K562 (cell line): Measurements from ENCODE around the gene EFCAB12. TPM values are rescaled to one million over a fixed set of nuclear protein-coding genes. Genes with fewer than 3 reads are reported as not detected.

Experiments
- ARNT ChIP-seq, 2 experiments: fragments of 450-650 bp; IDR thresholded peaks; 2 replicates each; pipeline ENCODE4 v1.6.1; 2016; ENCODE audit warnings: mild to moderate bottlenecking in 1 of 2
- ATF1 ChIP-seq, 2 experiments: fragments of 450-650 bp in 1 of 2; IDR thresholded peaks; 2 replicates each; pipeline ENCODE4 v1.6.1; 2016; ENCODE audit warnings: missing compliant biosample characterization in 1 of 2, missing genetic modification characterization in 1 of 2
- CBFA2T2 ChIP-seq: fragments of 450-650 bp; conservative IDR thresholded peaks from 2 replicates; pipeline ENCODE4 v1.6.1; 2017; ENCODE audit warnings: mild to moderate bottlenecking
- CBFA2T3 ChIP-seq: fragments of 450-650 bp; IDR thresholded peaks from 2 replicates; pipeline ENCODE4 v1.6.1; 2017
- CBX5 ChIP-seq: IDR thresholded peaks from 2 replicates; pipeline ENCODE4 v1.6.1; 2014; ENCODE audit warnings: low read depth, borderline replicate concordance
- FIP1L1 ChIP-seq: fragments of 200-400 bp; formaldehyde crosslinking; IDR thresholded peaks from 2 replicates; pipeline ENCODE4 v1.6.1; 2018; ENCODE audit warnings: mild to moderate bottlenecking, low read depth, low read length; ENCODE audit not compliant: poor library complexity, severe bottlenecking
- LARP7 ChIP-seq: fragments of 450-650 bp; IDR thresholded peaks from 2 replicates; pipeline ENCODE4 v1.6.1; 2016
- MAZ ChIP-seq, 2 experiments: fragments of 450-650 bp in 1 of 2; sonication (generic) in 1 of 2; formaldehyde crosslinking; IDR thresholded peaks in 1 of 2; conservative IDR thresholded peaks in 1 of 2; 2 replicates each; pipeline versions ENCODE4 v1.4.0 to v1.5.0; 2020; ENCODE audit warnings: mild to moderate bottlenecking in 1 of 2, missing genetic modification reagents in 1 of 2
- MED1 ChIP-seq: sonication (generic); formaldehyde crosslinking; IDR thresholded peaks from 2 replicates; pipeline ENCODE4 v1.8.1; 2023; ENCODE audit warnings: missing genetic modification reagents, borderline replicate concordance
- NCOR1 ChIP-seq: fragments of 450-650 bp; IDR thresholded peaks from 2 replicates; pipeline ENCODE4 v1.6.1; 2016; ENCODE audit warnings: mild to moderate bottlenecking, moderate library complexity
- NFIC ChIP-seq: fragments of 450-650 bp; IDR thresholded peaks from 2 replicates; pipeline ENCODE4 v1.6.1; 2017; ENCODE audit warnings: mild to moderate bottlenecking, inconsistent platforms
- SAP30 ChIP-seq: fragments of 200-600 bp; sonication (generic); IDR thresholded peaks from 2 replicates; pipeline ENCODE4 v1.6.1; 2012; ENCODE audit warnings: borderline replicate concordance, low read depth, mild to moderate bottlenecking, moderate library complexity, low read length, control low read depth, inconsistent platforms; ENCODE audit not compliant: insufficient read depth, poor library complexity, severe bottlenecking
- ZFX ChIP-seq: sonication (generic); formaldehyde crosslinking; IDR thresholded peaks from 2 replicates; pipeline ENCODE4 v1.8.0; 2022; ENCODE audit warnings: mild to moderate bottlenecking, missing genetic modification reagents, moderate library complexity
- ZNF133 ChIP-seq: fragments of 250-450 bp; sonication (Bioruptor Pico); IDR thresholded peaks from 2 replicates; pipeline ENCODE4 v1.4.0; 2020; ENCODE audit warnings: mild to moderate bottlenecking
- polyA plus RNA-seq, 8 experiments: library from polyadenylated mRNA; depleted of rRNA in 4 of 8; stranded (reverse) in 5 of 8; unstranded in 3 of 8; fragments of >200 nt; fragmentation: Nextera tagmentation in 2 of 8; fragmentation: Illumina TruSeq in 1 of 8; extraction: Ambion mirVana in 2 of 8; extraction: Trizol in 1 of 8; gene quantifications; 2 replicates each; pipeline versions ENCODE4 v1.2.1 to v1.2.3, GENCODE V29; 2011 to 2014; ENCODE audit warnings: inconsistent platforms in 1 of 8, missing spikeins in 1 of 8
- total RNA-seq, 7 experiments: library from RNA; depleted of rRNA in 6 of 7; stranded (reverse); fragments of >200 nt in 6 of 7; fragmentation: Illumina TruSeq in 2 of 7; extraction: Trizol in 2 of 7; gene quantifications; 2 replicates each; pipeline versions ENCODE4 v1.2.1 to v1.2.3, GENCODE V29; 2011 to 2021; ENCODE audit warnings: low replicate concordance in 1 of 7
- TF ChIP-seq, protein P1 (sequence below): sonication (generic); formaldehyde crosslinking; IDR thresholded peaks from 2 replicates; pipeline ENCODE4 v1.8.0; 2023; ENCODE audit warnings: mild to moderate bottlenecking, missing genetic modification reagents

EFCAB12 gene
- total and polyA plus RNA-seq, 9 of the 15 experiments (the other 6 are each of a cell fraction or from before 2014, with no cell fraction given) = 0.08 to 0.95 (median 0.56) TPM; not detected in 1

DNA sequence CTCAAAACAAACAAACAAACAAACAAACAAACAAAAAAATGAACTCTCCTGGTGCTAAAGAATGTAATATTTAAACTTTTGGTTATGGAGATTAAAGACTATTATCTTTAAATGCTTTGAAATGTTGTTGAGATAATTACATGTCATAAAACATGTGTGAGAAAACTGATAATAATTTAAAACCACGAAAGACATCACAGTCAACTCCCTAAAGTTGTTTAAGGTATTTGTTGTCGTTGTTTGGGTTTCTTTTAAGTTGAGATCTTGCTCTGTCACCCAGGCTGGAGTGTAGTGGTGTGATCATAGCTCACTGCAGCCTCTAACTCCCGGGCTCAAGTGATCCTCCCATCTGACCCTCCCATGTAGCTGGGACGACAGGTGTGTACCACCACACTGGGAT lies 12.0 kb downstream of the EFCAB12 start (continued):
- no peak for TF ChIP-seq FIP1L1
- no peak for TF ChIP-seq MAZ (CRISPR knock-in tag; conservative IDR thresholded peaks at IDR 0.05 in 1 of 2, IDR thresholded peaks at IDR 0.05 in 1 of 2)
- TF ChIP-seq MED1 (CRISPR knock-in tag) = no peak
- peak; percentile 15; the same call in 1 of the 2 replicates for TF ChIP-seq CBFA2T2
- peak; percentile 55 for TF ChIP-seq CBFA2T3
- no peak for TF ChIP-seq ZNF133 (CRISPR knock-in tag)
- no peak for TF ChIP-seq ARNT (IDR thresholded peaks at IDR 0.05)
- no peak for TF ChIP-seq SAP30
- 0 out of 2 replicates have a peak, but pooled peaks have one; percentile 12 for TF ChIP-seq NCOR1
- no peak for TF ChIP-seq NFIC
- TF ChIP-seq CBX5 = no peak
- 0 out of 2 replicates have a peak, but pooled peaks have one; percentile 12 for TF ChIP-seq ZFX (CRISPR knock-in tag)
- no peak for TF ChIP-seq ATF1 (CRISPR knock-in tag; IDR thresholded peaks at IDR 0.05)
- no peak for TF ChIP-seq ATF1 (tag; IDR thresholded peaks at IDR 0.05)
- TF ChIP-seq, protein P1, sequence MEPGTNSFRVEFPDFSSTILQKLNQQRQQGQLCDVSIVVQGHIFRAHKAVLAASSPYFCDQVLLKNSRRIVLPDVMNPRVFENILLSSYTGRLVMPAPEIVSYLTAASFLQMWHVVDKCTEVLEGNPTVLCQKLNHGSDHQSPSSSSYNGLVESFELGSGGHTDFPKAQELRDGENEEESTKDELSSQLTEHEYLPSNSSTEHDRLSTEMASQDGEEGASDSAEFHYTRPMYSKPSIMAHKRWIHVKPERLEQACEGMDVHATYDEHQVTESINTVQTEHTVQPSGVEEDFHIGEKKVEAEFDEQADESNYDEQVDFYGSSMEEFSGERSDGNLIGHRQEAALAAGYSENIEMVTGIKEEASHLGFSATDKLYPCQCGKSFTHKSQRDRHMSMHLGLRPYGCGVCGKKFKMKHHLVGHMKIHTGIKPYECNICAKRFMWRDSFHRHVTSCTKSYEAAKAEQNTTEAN (CRISPR knock-in tag) = no peak
- no peak for TF ChIP-seq LARP7
